Fibroblast of skin of left biceps (primary cell): ENCODE results near the gene SLMAP.
"Not testable (repeated sequence)": the region's sequence is repeated elsewhere in the genome, so short reads cannot be mapped to it uniquely, and the experiment has no call there.

Experiments used
- DNase-seq, 2 experiments: peaks; one replicate each; pipeline ENCODE4 v3.0.0-alpha.2; 2013; ENCODE audit warnings: low read depth in 2 of 2

SLMAP gene

GRCh38 chr3:57792198-57792597 is 36.1 kb downstream of the SLMAP start:
- DNase-seq = no peak

GRCh38 chr3:57793737-57794187 is 37.7 kb downstream of the SLMAP start:
- DNase-seq = no peak

GRCh38 chr3:57794501-57794900 is 38.4 kb downstream of the SLMAP start:
- no peak for DNase-seq

- DNase-seq = no peak
Measured at GRCh38 chr3:57794951-57795350, 38.8 kb downstream of the SLMAP start.

- no peak for DNase-seq
Measured at GRCh38 chr3:57796261-57796660, 40.2 kb downstream of the SLMAP start.

GRCh38 chr3:57797701-57798487 is 41.8 kb downstream of the SLMAP start:
- no peak for DNase-seq

GRCh38 chr3:57803647-57804081 is 47.6 kb downstream of the SLMAP start:
- peak; percentile 80 for DNase-seq

GRCh38 chr3:57805266-57805665 is 49.2 kb downstream of the SLMAP start:
- no peak for DNase-seq

GRCh38 chr3:57805674-57806073 is 49.6 kb downstream of the SLMAP start:
- DNase-seq = peak; percentile 9 to 17

- not testable (repeated sequence) for DNase-seq
Measured at GRCh38 chr3:57806195-57806594, 50.1 kb downstream of the SLMAP start.

GRCh38 chr3:57808961-57809608 is 53.0 kb downstream of the SLMAP start:
- no peak for DNase-seq

- no peak for DNase-seq
Measured at GRCh38 chr3:57809609-57809968, 53.5 kb downstream of the SLMAP start.

GRCh38 chr3:57810048-57810447 is 53.9 kb downstream of the SLMAP start:
- DNase-seq = no peak

GRCh38 chr3:57810471-57811137 is 54.5 kb downstream of the SLMAP start:
- DNase-seq = no peak

- DNase-seq = no peak
Measured at GRCh38 chr3:57815036-57815435, 58.9 kb downstream of the SLMAP start.

- peak; percentile 17 to 20 for DNase-seq
Measured at GRCh38 chr3:57816471-57817095, 60.5 kb downstream of the SLMAP start.

- DNase-seq = no peak
Measured at GRCh38 chr3:57818772-57819171, 62.7 kb downstream of the SLMAP start.

- DNase-seq = no peak
Measured at GRCh38 chr3:57820479-57820878, 64.4 kb downstream of the SLMAP start.

- no peak for DNase-seq
Measured at GRCh38 chr3:57821765-57822164, 65.7 kb downstream of the SLMAP start.

- no peak for DNase-seq
Measured at GRCh38 chr3:57822686-57823085, 66.6 kb downstream of the SLMAP start.

GRCh38 chr3:57825116-57825515 is 69.0 kb downstream of the SLMAP start:
- no peak for DNase-seq

- DNase-seq = no peak
Measured at GRCh38 chr3:57826245-57826951, 70.3 kb downstream of the SLMAP start.
